ENCODE results near the gene ADGRF4.

The ADGRF4 gene

GRCh38 chr6:47681201-47681990, 17.0 kb upstream of the ADGRF4 start:
- no peaks in the 10 kb centered on the region for H3K36me3 ChIP-seq (ENCODE audit: control insufficient read depth in 2 of 2, insufficient read depth in 2 of 2, low read length in 2 of 2)
- H3K4me3 ChIP-seq (ENCODE audit: low read length in 2 of 2), result no peak overlapping the region
- no peak overlapping the region for H3K9ac ChIP-seq (ENCODE audit: low read depth in 1 of 2, low read length in 2 of 2)
- no peaks in the 10 kb centered on the region for H3K27me3 ChIP-seq (ENCODE audit: control insufficient read depth in 2 of 2, insufficient read depth in 2 of 2, low read length in 2 of 2)
- no peak overlapping the region for H3K27ac ChIP-seq (ENCODE audit: low read depth in 2 of 2, low read length in 2 of 2)
- no peaks in the 10 kb centered on the region for H3K9me3 ChIP-seq (ENCODE audit: control insufficient read depth in 2 of 2, low read length in 2 of 2)
- no peaks in the 10 kb centered on the region for H3K4me1 ChIP-seq (ENCODE audit: control insufficient read depth in 2 of 2, insufficient read depth in 2 of 2, low read length in 2 of 2)

- no peak overlapping the region for H3K27ac ChIP-seq (ENCODE audit: low read depth in 2 of 2, low read length in 2 of 2)
- H3K4me1 ChIP-seq (ENCODE audit: control insufficient read depth in 2 of 2, insufficient read depth in 2 of 2, low read length in 2 of 2), result no peaks in the 10 kb centered on the region
- no peaks in the 10 kb centered on the region for H3K9me3 ChIP-seq (ENCODE audit: control insufficient read depth in 2 of 2, low read length in 2 of 2)
- H3K36me3 ChIP-seq (ENCODE audit: control insufficient read depth in 2 of 2, insufficient read depth in 2 of 2, low read length in 2 of 2), result no peaks in the 10 kb centered on the region
- no peak overlapping the region for H3K9ac ChIP-seq (ENCODE audit: low read depth in 1 of 2, low read length in 2 of 2)
- H3K27me3 ChIP-seq (ENCODE audit: control insufficient read depth in 2 of 2, insufficient read depth in 2 of 2, low read length in 2 of 2), result no peaks in the 10 kb centered on the region
- no peak overlapping the region for H3K4me3 ChIP-seq (ENCODE audit: low read length in 2 of 2)
Measured at GRCh38 chr6:47686411-47686810, 12.0 kb upstream of the ADGRF4 start.

GRCh38 chr6:47687432-47687831, 10.9 kb upstream of the ADGRF4 start:
- Histone ChIP-seq H3K9ac (ENCODE audit: low read depth in 1 of 2, low read length in 2 of 2) (no peak overlapping the region), H3K4me1 (ENCODE audit: control insufficient read depth in 2 of 2, insufficient read depth in 2 of 2, low read length in 2 of 2) (no peaks in the 10 kb centered on the region)

GRCh38 chr6:47690214-47690613, 8.2 kb upstream of the ADGRF4 start:
- no peaks in the 10 kb centered on the region for H3K27me3 ChIP-seq (ENCODE audit: control insufficient read depth in 2 of 2, insufficient read depth in 2 of 2, low read length in 2 of 2)
- H3K9me3 ChIP-seq (ENCODE audit: control insufficient read depth in 2 of 2, low read length in 2 of 2), result no peaks in the 10 kb centered on the region
- no peaks in the 10 kb centered on the region for H3K36me3 ChIP-seq (ENCODE audit: control insufficient read depth in 2 of 2, insufficient read depth in 2 of 2, low read length in 2 of 2)
- H3K4me3 ChIP-seq (ENCODE audit: low read length in 2 of 2), result no peak overlapping the region
- no peak overlapping the region for H3K9ac ChIP-seq (ENCODE audit: low read depth in 1 of 2, low read length in 2 of 2)
- H3K4me1 ChIP-seq (ENCODE audit: control insufficient read depth in 2 of 2, insufficient read depth in 2 of 2, low read length in 2 of 2), result no peaks in the 10 kb centered on the region
- no peak overlapping the region for H3K27ac ChIP-seq (ENCODE audit: low read depth in 2 of 2, low read length in 2 of 2)

More at GRCh38 chr6:47687432-47687831, 10.9 kb upstream of the ADGRF4 start:
- Histone ChIP-seq H3K4me3 (ENCODE audit: low read length in 2 of 2) (no peak overlapping the region), H3K9me3 (ENCODE audit: control insufficient read depth in 2 of 2, low read length in 2 of 2) (no peaks in the 10 kb centered on the region), H3K36me3 (ENCODE audit: control insufficient read depth in 2 of 2, insufficient read depth in 2 of 2, low read length in 2 of 2) (no peaks in the 10 kb centered on the region), H3K27me3 (ENCODE audit: control insufficient read depth in 2 of 2, insufficient read depth in 2 of 2, low read length in 2 of 2) (no peaks in the 10 kb centered on the region), H3K27ac (ENCODE audit: low read depth in 2 of 2, low read length in 2 of 2) (no peak overlapping the region)

GRCh38 chr6:47690791-47691190, 7.6 kb upstream of the ADGRF4 start:
- H3K9ac ChIP-seq (ENCODE audit: low read depth in 1 of 2, low read length in 2 of 2), result no peak overlapping the region
- no peaks in the 10 kb centered on the region for H3K27me3 ChIP-seq (ENCODE audit: control insufficient read depth in 2 of 2, insufficient read depth in 2 of 2, low read length in 2 of 2)
- H3K4me3 ChIP-seq (ENCODE audit: low read length in 2 of 2), result no peak overlapping the region
- H3K36me3 ChIP-seq (ENCODE audit: control insufficient read depth in 2 of 2, insufficient read depth in 2 of 2, low read length in 2 of 2), result no peaks in the 10 kb centered on the region
- H3K27ac ChIP-seq (ENCODE audit: low read depth in 2 of 2, low read length in 2 of 2), result no peak overlapping the region
- no peaks in the 10 kb centered on the region for H3K4me1 ChIP-seq (ENCODE audit: control insufficient read depth in 2 of 2, insufficient read depth in 2 of 2, low read length in 2 of 2)
- no peaks in the 10 kb centered on the region for H3K9me3 ChIP-seq (ENCODE audit: control insufficient read depth in 2 of 2, low read length in 2 of 2)

GRCh38 chr6:47697925-47698324, 455 bp upstream of the ADGRF4 start:
- Histone ChIP-seq H3K4me3 (ENCODE audit: low read length in 2 of 2) (no peak overlapping the region), H3K9ac (ENCODE audit: low read depth in 1 of 2, low read length in 2 of 2) (no peak overlapping the region), H3K4me1 (ENCODE audit: control insufficient read depth in 2 of 2, insufficient read depth in 2 of 2, low read length in 2 of 2) (peaks cover 5 to 14% of the 10 kb centered on the region in 2 donors), H3K36me3 (ENCODE audit: control insufficient read depth in 2 of 2, insufficient read depth in 2 of 2, low read length in 2 of 2) (no peaks in the 10 kb centered on the region), H3K27me3 (ENCODE audit: control insufficient read depth in 2 of 2, insufficient read depth in 2 of 2, low read length in 2 of 2) (no peaks in the 10 kb centered on the region), H3K9me3 (ENCODE audit: control insufficient read depth in 2 of 2, low read length in 2 of 2) (no peaks in the 10 kb centered on the region), H3K27ac (ENCODE audit: low read depth in 2 of 2, low read length in 2 of 2) (peak overlapping the region in 1 of 2 donors; percentile 59)

- no peak overlapping the region for H3K4me3 ChIP-seq (ENCODE audit: low read length in 2 of 2)
- H3K27ac ChIP-seq (ENCODE audit: low read depth in 2 of 2, low read length in 2 of 2), result no peak overlapping the region
- no peaks in the 10 kb centered on the region for H3K27me3 ChIP-seq (ENCODE audit: control insufficient read depth in 2 of 2, insufficient read depth in 2 of 2, low read length in 2 of 2)
- H3K9me3 ChIP-seq (ENCODE audit: control insufficient read depth in 2 of 2, low read length in 2 of 2), result no peaks in the 10 kb centered on the region
- H3K4me1 ChIP-seq (ENCODE audit: control insufficient read depth in 2 of 2, insufficient read depth in 2 of 2, low read length in 2 of 2), result peaks cover 5 to 14% of the 10 kb centered on the region in 2 donors
- no peaks in the 10 kb centered on the region for H3K36me3 ChIP-seq (ENCODE audit: control insufficient read depth in 2 of 2, insufficient read depth in 2 of 2, low read length in 2 of 2)
- H3K9ac ChIP-seq (ENCODE audit: low read depth in 1 of 2, low read length in 2 of 2), result no peak overlapping the region
Measured at GRCh38 chr6:47700053-47700452, 1.7 kb downstream of the ADGRF4 start.

GRCh38 chr6:47700596-47700995, 2.2 kb downstream of the ADGRF4 start:
- peaks cover 5 to 14% of the 10 kb centered on the region in 2 donors for H3K4me1 ChIP-seq (ENCODE audit: control insufficient read depth in 2 of 2, insufficient read depth in 2 of 2, low read length in 2 of 2)
- H3K4me3 ChIP-seq (ENCODE audit: low read length in 2 of 2), result peak overlapping the region; percentile 14 to 42
- H3K36me3 ChIP-seq (ENCODE audit: control insufficient read depth in 2 of 2, insufficient read depth in 2 of 2, low read length in 2 of 2), result no peaks in the 10 kb centered on the region
- H3K27me3 ChIP-seq (ENCODE audit: control insufficient read depth in 2 of 2, insufficient read depth in 2 of 2, low read length in 2 of 2), result no peaks in the 10 kb centered on the region
- H3K27ac ChIP-seq (ENCODE audit: low read depth in 2 of 2, low read length in 2 of 2), result peak overlapping the region; percentile 25 to 48
- H3K9ac ChIP-seq (ENCODE audit: low read depth in 1 of 2, low read length in 2 of 2), result no peak overlapping the region
- no peaks in the 10 kb centered on the region for H3K9me3 ChIP-seq (ENCODE audit: control insufficient read depth in 2 of 2, low read length in 2 of 2)

GRCh38 chr6:47701363-47701762, 3.0 kb downstream of the ADGRF4 start:
- H3K9ac ChIP-seq (ENCODE audit: low read depth in 1 of 2, low read length in 2 of 2), result no peak overlapping the region

GRCh38 chr6:47709160-47709559, 10.8 kb downstream of the ADGRF4 start:
- Histone ChIP-seq H3K9me3 (ENCODE audit: control insufficient read depth in 2 of 2, low read length in 2 of 2) (no peaks in the 10 kb centered on the region), H3K36me3 (ENCODE audit: control insufficient read depth in 2 of 2, insufficient read depth in 2 of 2, low read length in 2 of 2) (no peaks in the 10 kb centered on the region), H3K9ac (ENCODE audit: low read depth in 1 of 2, low read length in 2 of 2) (no peak overlapping the region), H3K4me3 (ENCODE audit: low read length in 2 of 2) (no peak overlapping the region), H3K27me3 (ENCODE audit: control insufficient read depth in 2 of 2, insufficient read depth in 2 of 2, low read length in 2 of 2) (no peaks in the 10 kb centered on the region), H3K4me1 (ENCODE audit: control insufficient read depth in 2 of 2, insufficient read depth in 2 of 2, low read length in 2 of 2) (no peaks in the 10 kb centered on the region), H3K27ac (ENCODE audit: low read depth in 2 of 2, low read length in 2 of 2) (no peak overlapping the region)

More at GRCh38 chr6:47701363-47701762, 3.0 kb downstream of the ADGRF4 start:
- Histone ChIP-seq H3K9me3 (ENCODE audit: control insufficient read depth in 2 of 2, low read length in 2 of 2) (no peaks in the 10 kb centered on the region), H3K27me3 (ENCODE audit: control insufficient read depth in 2 of 2, insufficient read depth in 2 of 2, low read length in 2 of 2) (no peaks in the 10 kb centered on the region), H3K27ac (ENCODE audit: low read depth in 2 of 2, low read length in 2 of 2) (peak overlapping the region in 1 of 2 donors; percentile 25), H3K4me1 (ENCODE audit: control insufficient read depth in 2 of 2, insufficient read depth in 2 of 2, low read length in 2 of 2) (peaks cover 5 to 14% of the 10 kb centered on the region in 2 donors), H3K36me3 (ENCODE audit: control insufficient read depth in 2 of 2, insufficient read depth in 2 of 2, low read length in 2 of 2) (no peaks in the 10 kb centered on the region), H3K4me3 (ENCODE audit: low read length in 2 of 2) (peak overlapping the region in 1 of 2 donors; percentile 42)

Data from mucosa of rectum (tissue), 2 donors.